Keratinocyte (primary cell): Measurements from ENCODE around the gene LYZL2. TPM values are rescaled to one million over a fixed set of nuclear protein-coding genes. Genes with fewer than 3 reads are reported as not detected.
"Not testable (repeated sequence)": the region's sequence is repeated elsewhere in the genome, so short reads cannot be mapped to it uniquely, and the experiment has no call there.

Experiments
- DNase-seq: peaks from one replicate; pipeline ENCODE4 v3.0.0-alpha.2; 2011; ENCODE audit warnings: low read depth, missing footprints, low spot score
- FAIRE-seq: peaks from 2 replicates; lab custom pipeline; 2011; peaks lifted over from hg19 to GRCh38; lab: Jason Lieb, UNC
- H2AFZ ChIP-seq: 2 replicates; pipeline ENCODE4 v1.6.0; 2012; ENCODE audit warnings: low read length, control low read depth, inconsistent platforms; ENCODE audit not compliant: control insufficient read depth
- H3K27ac ChIP-seq: 2 replicates; pipeline ENCODE4 v1.5.1; 2011; ENCODE audit warnings: low read length; ENCODE audit not compliant: control insufficient read depth, insufficient read depth
- H3K27me3 ChIP-seq: 3 replicates; pipeline ENCODE4 v1.6.0; 2011; ENCODE audit warnings: low read length; ENCODE audit not compliant: control insufficient read depth, insufficient read depth; ENCODE audit errors: extremely low read depth
- H3K36me3 ChIP-seq, 2 experiments: 2 replicates in 1 of 2; 3 replicates in 1 of 2; pipeline ENCODE4 v1.5.1; 2011; ENCODE audit warnings: low read length in 2 of 2, mild to moderate bottlenecking in 1 of 2; ENCODE audit not compliant: control insufficient read depth in 2 of 2, insufficient read depth in 2 of 2; ENCODE audit errors: extremely low read depth in 1 of 2
- H3K4me1 ChIP-seq: 3 replicates; pipeline ENCODE4 v1.5.1; 2011; ENCODE audit warnings: low read length; ENCODE audit not compliant: control insufficient read depth, insufficient read depth; ENCODE audit errors: extremely low read depth
- H3K4me2 ChIP-seq: 3 replicates; pipeline ENCODE4 v1.6.0; 2011; ENCODE audit warnings: low read depth, low read length; ENCODE audit not compliant: control insufficient read depth, insufficient read depth; ENCODE audit errors: extremely low read depth
- H3K4me3 ChIP-seq, 3 experiments: fragments of 200-600 bp in 1 of 3; sonication (generic) in 1 of 3; 2 replicates in 2 of 3; 3 replicates in 1 of 3; pipeline ENCODE4 v1.5.1; 2011 to 2016; ENCODE audit warnings: low read length in 3 of 3, mild to moderate bottlenecking in 3 of 3, control low read depth in 2 of 3, inconsistent platforms in 1 of 3, low read depth in 1 of 3, mixed read lengths in 1 of 3, mixed run types in 1 of 3, moderate library complexity in 1 of 3; ENCODE audit not compliant: control insufficient read depth in 2 of 3, insufficient read depth in 2 of 3; ENCODE audit errors: extremely low read depth in 1 of 3
- H3K79me2 ChIP-seq: 2 replicates; pipeline ENCODE4 v1.6.0; 2012; ENCODE audit warnings: low read length; ENCODE audit not compliant: control insufficient read depth, insufficient read depth
- H3K9ac ChIP-seq: 3 replicates; pipeline ENCODE4 v1.6.0; 2011; ENCODE audit warnings: low read length; ENCODE audit not compliant: control insufficient read depth, insufficient read depth; ENCODE audit errors: extremely low read depth
- H3K9me1 ChIP-seq: 3 replicates; pipeline ENCODE4 v1.6.0; 2011; ENCODE audit warnings: low read length; ENCODE audit not compliant: control insufficient read depth, insufficient read depth; ENCODE audit errors: extremely low read depth
- H3K9me3 ChIP-seq: 2 replicates; pipeline ENCODE4 v1.5.1; 2012; ENCODE audit warnings: low read depth, low read length; ENCODE audit not compliant: control insufficient read depth
- H4K20me1 ChIP-seq: 3 replicates; pipeline ENCODE4 v1.6.0; 2011; ENCODE audit warnings: low read length; ENCODE audit not compliant: control insufficient read depth, insufficient read depth; ENCODE audit errors: extremely low read depth
- EZH2 ChIP-seq: IDR thresholded peaks from one replicate; pipeline ENCODE4 v1.6.1; 2012; ENCODE audit warnings: inconsistent platforms, mild to moderate bottlenecking, low read length, moderate library complexity
- dilution Hi-C: fragments of 300-500 bp; cut with MboI; formaldehyde crosslinking; loops from one replicate; pipeline ENCODE4 v1.7.0; 2020; ENCODE audit warnings: low sequenced_read_pairs; ENCODE audit not compliant: extremely low pct_ligation_motif_present
- polyA minus RNA-seq, 3 experiments: library from RNA; depleted of rRNA, polyadenylated mRNA; stranded (reverse); fragments of >200 nt; gene quantifications; 1 replicate in 1 of 3; 2 replicates in 1 of 3; 3 replicates in 1 of 3; pipeline ENCODE4 v1.2.3, GENCODE V29; 2011
- polyA plus RNA-seq, 5 experiments: library from polyadenylated mRNA; depleted of rRNA in 3 of 5; stranded (reverse) in 3 of 5; stranded (forward) in 1 of 5; unstranded in 1 of 5; fragments of >200 nt; gene quantifications; 1 replicate in 1 of 5; 2 replicates in 3 of 5; 3 replicates in 1 of 5; pipeline versions ENCODE4 v1.2.1 to v1.2.3, GENCODE V29; 2011 to 2012; ENCODE audit warnings: missing spikeins in 2 of 5, low read depth in 1 of 5, low replicate concordance in 1 of 5
- TF ChIP-seq, protein P1 (sequence below), 3 experiments: IDR thresholded peaks in 1 of 3; conservative IDR thresholded peaks in 1 of 3; optimal IDR thresholded peaks in 1 of 3; 2 replicates in 2 of 3; 3 replicates in 1 of 3; pipeline versions ENCODE3 to v1.5.1; 2011; ENCODE audit warnings: low read length in 3 of 3, mild to moderate bottlenecking in 3 of 3, moderate library complexity in 2 of 3, control low read depth in 1 of 3, inconsistent platforms in 1 of 3; ENCODE audit not compliant: insufficient read depth in 2 of 3; ENCODE audit errors: extremely low read depth in 1 of 3

LYZL2 gene
- polyA plus RNA-seq (not detected in 3 replicates), polyA minus RNA-seq (not detected in 3 replicates)
- polyA plus RNA-seq (2011; ENCODE audit: low read depth), result not detected
- polyA plus RNA-seq (2011; cell fraction: cytosol; rRNA removed), result not detected in 2 replicates
- not detected in 2 replicates for polyA plus RNA-seq (2011; cell fraction: nucleus; rRNA removed)
- not detected in 2 replicates for polyA plus RNA-seq (2012; ENCODE audit: low replicate concordance)
- not detected for polyA minus RNA-seq (2011; cell fraction: cytosol; rRNA and poly(A)+ RNA removed)
- not detected in 2 replicates for polyA minus RNA-seq (2011; cell fraction: nucleus; rRNA and poly(A)+ RNA removed)

DNA sequence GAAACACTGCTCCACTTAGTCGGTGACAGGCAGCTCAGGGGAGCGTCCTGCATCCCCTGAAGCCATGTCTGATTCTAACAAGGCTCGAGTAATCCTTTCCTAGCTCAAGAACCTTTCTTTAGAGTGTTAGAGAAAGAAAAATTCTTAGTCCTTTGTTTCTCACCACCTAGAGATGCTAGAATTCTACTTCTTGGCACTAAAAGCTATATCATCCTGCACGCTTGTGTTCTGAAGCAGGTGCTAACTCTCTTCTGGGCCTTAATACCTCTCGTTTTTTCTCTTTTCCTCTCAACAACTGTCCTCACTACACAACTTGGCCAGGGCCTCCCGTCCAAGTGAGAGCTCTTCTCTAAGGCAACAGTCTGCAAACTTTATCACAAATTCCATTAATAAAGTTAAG lies at the start of gene LYZL2:
Gene LYZL2 (minus strand): TSS at position 101 of the 400 bp plus-strand sequence. CDS start 2,838 bp downstream, outside the sequence.
- dilution Hi-C loops, result no loop called here

GRCh38 chr10:30677616-30678015 lies 48.1 kb upstream of the LYZL2 start:
- FAIRE-seq, dilution Hi-C loops, H3K4me3 ChIP-seq, H3K79me2 ChIP-seq, H3K9me3 ChIP-seq, H4K20me1 ChIP-seq, H3K4me2 ChIP-seq, H3K27me3 ChIP-seq, H2AFZ ChIP-seq, H3K36me3 ChIP-seq, DNase-seq, H3K9ac ChIP-seq, H3K27ac ChIP-seq, H3K4me1 ChIP-seq, H3K9me1 ChIP-seq: not testable (repeated sequence)

More for the DNA sequence above, at the start of gene LYZL2:
- no peaks in the 10 kb centered on the region for H3K9me3 ChIP-seq
- H3K9ac ChIP-seq, result no peak within 1 kb of the TSS
- H3K27me3 ChIP-seq, result peaks cover 5% of the 10 kb centered on the region
- H2AFZ ChIP-seq, result no peak within 1 kb of the TSS
- no peaks in the 10 kb centered on the region for H4K20me1 ChIP-seq
- H3K4me1 ChIP-seq, result no peaks in the 10 kb centered on the region
- DNase-seq (no peak), FAIRE-seq (no peak)
- H3K9me1 ChIP-seq, result no peaks in the 10 kb centered on the region
- no peak within 1 kb of the TSS for H3K27ac ChIP-seq
- H3K79me2 ChIP-seq, result no peaks in the 10 kb centered on the region
- no peak within 1 kb of the TSS for H3K4me2 ChIP-seq
- TF ChIP-seq EZH2, result no peak
- TF ChIP-seq, protein P1, sequence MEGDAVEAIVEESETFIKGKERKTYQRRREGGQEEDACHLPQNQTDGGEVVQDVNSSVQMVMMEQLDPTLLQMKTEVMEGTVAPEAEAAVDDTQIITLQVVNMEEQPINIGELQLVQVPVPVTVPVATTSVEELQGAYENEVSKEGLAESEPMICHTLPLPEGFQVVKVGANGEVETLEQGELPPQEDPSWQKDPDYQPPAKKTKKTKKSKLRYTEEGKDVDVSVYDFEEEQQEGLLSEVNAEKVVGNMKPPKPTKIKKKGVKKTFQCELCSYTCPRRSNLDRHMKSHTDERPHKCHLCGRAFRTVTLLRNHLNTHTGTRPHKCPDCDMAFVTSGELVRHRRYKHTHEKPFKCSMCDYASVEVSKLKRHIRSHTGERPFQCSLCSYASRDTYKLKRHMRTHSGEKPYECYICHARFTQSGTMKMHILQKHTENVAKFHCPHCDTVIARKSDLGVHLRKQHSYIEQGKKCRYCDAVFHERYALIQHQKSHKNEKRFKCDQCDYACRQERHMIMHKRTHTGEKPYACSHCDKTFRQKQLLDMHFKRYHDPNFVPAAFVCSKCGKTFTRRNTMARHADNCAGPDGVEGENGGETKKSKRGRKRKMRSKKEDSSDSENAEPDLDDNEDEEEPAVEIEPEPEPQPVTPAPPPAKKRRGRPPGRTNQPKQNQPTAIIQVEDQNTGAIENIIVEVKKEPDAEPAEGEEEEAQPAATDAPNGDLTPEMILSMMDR (optimal IDR thresholded peaks at IDR 0.05 in 1 of 3, IDR thresholded peaks at IDR 0.05 in 1 of 3, conservative IDR thresholded peaks at IDR 0.05 in 1 of 3; ENCODE audit: extremely low read depth in 1 of 3, insufficient read depth in 2 of 3, low read length in 3 of 3), result no peak
- no peaks in the 10 kb centered on the region for H3K36me3 ChIP-seq
- no peak within 1 kb of the TSS for H3K4me3 ChIP-seq

GRCh38 chr10:30677146-30677545 lies 47.6 kb upstream of the LYZL2 start:
- FAIRE-seq, H3K9ac ChIP-seq, H3K4me2 ChIP-seq, H3K27me3 ChIP-seq, H3K27ac ChIP-seq, H3K36me3 ChIP-seq, H2AFZ ChIP-seq, H3K9me3 ChIP-seq, H3K79me2 ChIP-seq, H3K4me3 ChIP-seq, DNase-seq, H3K4me1 ChIP-seq, H3K9me1 ChIP-seq, dilution Hi-C loops, H4K20me1 ChIP-seq: not testable (repeated sequence)
